CD4-positive, alpha-beta T cell treated with Interleukin-15 for 1 hour (primary cell): Measurements from ENCODE around the gene ZYX.

Experiments
- DNase-seq: peaks from one replicate; pipeline ENCODE4 v3.0.0-alpha.2; 2020

The ZYX gene

DNA sequence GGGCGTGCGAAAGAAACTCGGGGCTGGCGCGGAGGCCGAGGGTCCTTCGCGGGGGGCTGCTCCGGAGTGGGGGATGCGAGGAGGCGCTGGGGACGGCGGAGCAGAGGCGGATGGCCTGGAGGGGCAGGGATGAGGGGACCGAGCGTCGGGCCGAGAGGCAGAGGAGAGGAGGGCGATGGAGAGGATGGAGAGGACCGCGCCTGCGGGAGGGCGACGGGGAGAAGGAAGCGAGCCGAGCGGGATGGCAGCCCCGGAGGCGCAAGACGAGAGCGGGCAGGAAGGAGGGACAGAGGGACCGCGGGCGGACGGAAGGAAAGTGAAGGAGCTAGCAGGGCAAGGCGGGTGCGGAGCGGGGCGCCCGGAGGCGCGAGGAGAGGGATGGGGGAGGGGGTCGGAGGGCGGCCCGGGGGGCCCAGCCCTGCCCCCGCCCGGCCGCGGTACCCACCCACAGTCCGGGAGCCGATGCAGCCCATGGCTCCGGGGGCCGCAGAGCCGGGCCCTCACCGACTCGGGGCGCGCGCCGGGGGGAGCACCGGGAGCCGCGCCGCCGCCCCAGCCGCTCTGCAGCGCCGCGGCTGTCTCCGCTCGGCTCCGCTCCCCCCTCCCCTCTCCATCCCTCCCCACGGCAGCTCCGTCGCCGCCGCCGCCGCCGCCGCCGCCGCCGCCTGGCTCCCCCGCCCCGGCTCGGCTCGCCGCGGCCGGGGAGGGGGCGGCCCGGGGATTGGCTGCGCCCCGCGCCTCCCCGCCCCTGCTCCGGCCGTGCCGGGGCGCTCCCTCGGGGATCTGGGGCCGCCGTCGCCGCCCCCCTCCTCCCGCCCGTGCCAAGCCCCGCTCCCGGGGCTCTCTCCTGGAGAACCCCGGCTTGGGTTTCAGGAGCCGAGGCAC is 18.8 kb upstream of the ZYX start, which contains the start of gene FAM131B:
FAM131B (minus strand) TSS at position 583 of the 885 bp plus-strand sequence; CDS start at position 473, 110 bp downstream.
- no peak for DNase-seq

GRCh38 chr7:143363016-143363937 is 17.9 kb upstream of the ZYX start:
- DNase-seq = no peak

DNA sequence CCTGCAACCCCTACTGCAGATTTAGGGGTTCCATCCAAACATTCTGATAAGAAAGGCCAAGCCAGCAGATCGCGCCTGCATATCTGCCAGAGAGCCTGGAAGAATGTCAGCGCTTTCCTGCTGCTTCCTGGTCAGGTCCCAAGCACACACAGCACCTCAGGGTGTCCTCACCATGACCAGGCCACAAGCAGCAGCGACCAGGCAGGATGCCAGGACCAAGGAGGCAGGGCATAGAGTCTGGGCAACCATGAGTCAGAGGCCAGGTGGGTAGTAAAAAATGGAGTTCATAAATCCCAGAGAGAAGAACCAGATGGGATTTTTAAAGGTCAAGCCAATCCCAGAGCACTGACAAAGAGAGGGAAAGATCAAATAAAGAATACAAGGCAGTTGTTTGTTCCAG is 13.2 kb upstream of the ZYX start:
- no peak for DNase-seq

DNA sequence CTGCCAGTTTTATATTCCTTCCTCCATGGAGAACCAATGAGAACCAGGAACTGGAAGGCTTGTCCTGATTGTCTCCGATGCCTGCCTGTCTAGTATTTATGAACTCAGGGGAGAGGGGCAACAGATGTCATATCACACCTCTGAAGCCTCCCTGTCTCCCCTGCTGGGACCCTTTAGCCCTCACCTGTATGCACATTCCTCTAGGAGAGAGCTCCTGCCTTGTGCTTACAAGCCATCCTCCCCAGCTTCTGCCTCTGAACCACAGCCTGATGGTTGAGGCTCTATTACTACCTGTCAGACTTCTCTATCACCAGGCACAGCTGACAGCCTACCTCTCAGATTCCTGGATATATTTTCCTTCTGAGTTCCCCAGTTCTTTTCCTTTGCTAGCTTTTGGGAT is 12.8 kb upstream of the ZYX start:
- no peak for DNase-seq

DNA sequence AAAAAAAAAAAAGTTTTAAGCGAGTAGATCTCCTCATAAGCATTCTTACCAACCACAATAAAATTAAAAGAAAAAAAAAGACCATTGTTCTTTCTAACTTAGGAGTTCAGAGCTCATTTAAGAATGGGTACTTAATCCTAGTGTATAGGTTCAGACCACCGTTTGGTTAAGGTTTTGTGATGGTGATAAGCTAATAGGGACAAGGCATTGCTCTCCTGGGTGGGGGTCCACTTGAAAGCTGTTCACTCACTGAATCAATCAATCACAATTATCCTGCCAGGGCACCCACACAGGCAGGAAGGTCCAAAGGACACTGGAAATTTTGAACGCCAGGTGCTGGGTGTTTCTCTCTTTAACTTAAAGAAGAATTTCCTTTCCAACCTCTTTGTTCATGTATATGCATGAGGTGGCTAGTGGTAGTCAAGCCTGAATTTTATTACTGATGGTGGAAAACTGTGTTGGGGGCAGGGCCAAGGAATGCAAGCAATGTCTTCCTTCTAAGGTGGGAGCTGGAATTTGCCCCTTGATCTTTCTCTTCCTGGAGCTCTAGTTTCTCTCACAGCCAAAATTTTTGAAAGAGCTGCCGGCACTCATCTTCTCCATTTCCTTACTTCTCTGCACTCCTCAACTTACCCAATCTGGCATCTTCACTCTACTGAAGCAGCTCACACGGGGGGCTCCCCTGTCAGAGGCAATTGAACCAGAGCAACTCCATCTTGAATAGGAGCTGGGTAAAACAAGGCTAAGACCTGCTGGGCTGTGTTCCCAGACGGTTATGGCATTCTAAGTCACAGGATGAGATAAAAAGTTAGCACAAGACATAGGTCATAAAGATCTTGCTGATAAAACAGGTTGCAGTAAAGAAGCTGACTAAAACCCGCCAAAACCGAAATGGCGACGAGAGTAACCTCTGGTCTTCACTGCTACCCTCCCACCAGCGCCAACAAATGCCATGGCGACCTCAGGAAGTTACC is 11.2 kb upstream of the ZYX start:
- DNase-seq = no peak

DNA sequence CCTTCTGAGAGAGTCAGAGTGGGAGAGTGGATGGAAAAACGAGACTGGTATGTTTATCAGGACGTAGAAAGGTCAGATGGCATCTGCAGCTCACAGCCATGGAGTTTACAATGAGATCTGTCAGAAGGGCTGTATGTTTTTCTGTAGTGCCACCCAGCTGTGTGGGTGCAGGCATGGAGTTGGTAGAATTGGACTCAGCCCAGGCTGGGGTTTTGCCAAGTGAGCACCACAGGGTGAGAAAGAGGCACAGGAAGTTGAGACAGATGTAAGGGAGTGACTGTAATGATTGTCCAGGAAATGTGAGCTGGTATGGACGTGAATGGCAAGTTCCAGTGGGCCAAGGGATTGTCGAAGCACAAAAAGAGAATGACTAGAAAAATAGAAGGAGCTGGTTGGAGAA is 9.1 kb upstream of the ZYX start:
- DNase-seq = peak; percentile 63

DNA sequence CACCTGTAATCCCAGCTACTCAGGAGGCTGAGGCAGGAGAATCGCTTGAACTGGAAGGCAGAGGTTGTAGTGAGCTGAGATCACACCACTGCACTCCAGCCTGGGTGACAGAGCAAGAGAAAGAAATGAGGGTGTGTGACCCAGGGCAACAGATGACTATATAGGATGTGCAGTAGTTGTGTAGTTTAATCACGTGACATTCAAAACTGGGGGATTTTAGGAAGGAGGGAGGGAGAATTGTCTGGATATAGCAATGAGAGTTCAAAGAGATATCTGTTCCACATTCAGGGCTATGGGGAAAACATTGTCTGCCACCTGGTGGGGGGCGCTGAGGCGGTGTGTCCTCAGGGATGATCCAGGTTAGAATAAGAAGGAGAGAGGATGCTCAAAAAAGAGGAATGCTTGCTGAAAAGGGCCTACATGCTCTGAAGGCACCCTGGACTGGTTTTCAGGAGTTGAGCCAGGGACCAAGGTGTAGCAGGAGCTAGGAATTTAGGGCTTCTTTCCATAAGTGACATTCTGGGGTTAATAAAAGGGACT is 7.8 kb upstream of the ZYX start:
- DNase-seq = no peak

- no peak for DNase-seq
Observed at GRCh38 chr7:143374561-143374960, 6.6 kb upstream of the ZYX start.

DNA sequence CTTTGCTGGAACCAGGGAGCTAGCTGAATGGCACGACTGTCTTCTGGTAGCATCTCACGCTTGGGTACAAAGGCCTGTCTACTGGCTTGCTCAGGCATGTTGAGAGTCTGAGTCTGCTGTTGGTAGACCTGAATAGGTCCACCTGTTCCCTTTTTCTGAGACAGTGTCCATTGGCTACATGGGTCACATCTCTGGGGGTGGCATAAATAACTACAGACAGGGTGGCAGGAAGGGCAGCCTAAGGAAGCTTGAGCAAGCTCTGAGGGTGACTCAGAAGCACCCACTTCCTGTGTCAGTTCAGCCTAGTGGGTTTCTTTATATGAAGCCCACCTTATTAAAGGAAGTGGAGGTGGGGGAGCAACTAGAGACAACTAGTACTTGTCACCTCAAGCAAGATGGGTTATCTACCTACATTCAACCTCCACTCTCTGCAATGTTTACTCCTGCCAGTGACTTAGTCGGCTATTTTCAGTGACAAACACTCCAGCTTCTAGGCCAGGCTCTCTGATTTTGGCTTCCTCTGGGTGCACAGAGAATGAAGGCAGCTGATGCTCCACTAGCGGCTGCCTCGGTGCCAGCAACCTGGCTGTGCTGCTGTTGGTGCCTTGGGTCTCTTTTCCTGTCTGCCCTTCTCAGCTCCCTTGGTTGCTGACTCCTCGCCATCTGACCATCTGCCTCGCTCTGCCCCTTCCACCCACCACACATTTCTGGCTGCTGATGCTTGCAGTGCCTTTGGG is 5.7 kb upstream of the ZYX start:
- peak; percentile 66 for DNase-seq

- no peak for DNase-seq
Observed at GRCh38 chr7:143376396-143376795, 4.7 kb upstream of the ZYX start.

- no peak for DNase-seq
Observed at GRCh38 chr7:143379611-143380259, 1.4 kb upstream of the ZYX start.

GRCh38 chr7:143380260-143380645 is 892 bp upstream of the ZYX start:
- peak; percentile 87 for DNase-seq

GRCh38 chr7:143381427-143382125 is 431 bp downstream of the ZYX start:
- DNase-seq = no peak

DNA sequence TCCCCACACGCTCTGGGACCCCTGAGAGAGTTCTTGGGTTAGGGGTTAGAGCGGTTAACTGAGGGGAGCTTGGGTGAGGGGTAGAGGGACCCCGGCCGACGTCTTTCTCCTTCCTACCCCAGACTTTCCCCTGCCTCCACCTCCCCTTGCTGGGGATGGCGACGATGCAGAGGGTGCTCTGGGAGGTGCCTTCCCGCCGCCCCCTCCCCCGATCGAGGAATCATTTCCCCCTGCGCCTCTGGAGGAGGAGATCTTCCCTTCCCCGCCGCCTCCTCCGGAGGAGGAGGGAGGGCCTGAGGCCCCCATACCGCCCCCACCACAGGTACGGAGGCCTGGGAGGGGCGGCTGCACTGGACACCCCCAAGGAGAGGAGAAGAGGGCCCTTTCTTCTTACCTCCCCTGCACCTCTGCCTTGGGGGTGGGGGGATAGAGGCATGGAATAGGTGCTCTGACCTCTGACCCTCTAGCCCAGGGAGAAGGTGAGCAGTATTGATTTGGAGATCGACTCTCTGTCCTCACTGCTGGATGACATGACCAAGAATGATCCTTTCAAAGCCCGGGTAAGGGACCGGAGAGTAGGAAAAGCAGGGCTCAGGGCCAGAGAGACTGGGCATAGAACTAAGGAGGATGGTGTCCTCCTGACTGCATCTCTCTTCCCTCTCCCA is 1.1 kb downstream of the ZYX start:
- DNase-seq = no peak

GRCh38 chr7:143382791-143383641 is 1.9 kb downstream of the ZYX start:
- DNase-seq = no peak

GRCh38 chr7:143383642-143383957 is 2.5 kb downstream of the ZYX start:
- DNase-seq = no peak

GRCh38 chr7:143384148-143384547 is 3.0 kb downstream of the ZYX start:
- no peak for DNase-seq

GRCh38 chr7:143384661-143385631 is 3.8 kb downstream of the ZYX start:
- DNase-seq = no peak
